Choroid plexus epithelial cell (primary cell): ENCODE data around the gene HSPA12A.
"Not testable (repeated sequence)": the region's sequence is repeated elsewhere in the genome, so short reads cannot be mapped to it uniquely, and the experiment has no call there.

Experiments used
- DNase-seq: peaks from one replicate; pipeline ENCODE4 v3.0.0-alpha.2; 2010; ENCODE audit warnings: low read depth
- H3K4me3 ChIP-seq: 2 replicates; pipeline ENCODE4 v1.5.1; 2011; ENCODE audit warnings: low read depth, mild to moderate bottlenecking, control low read depth, low read length, moderate library complexity
- TF ChIP-seq, protein P1 (sequence below): conservative IDR thresholded peaks from 2 replicates; pipeline ENCODE4 v1.5.1; 2011; ENCODE audit warnings: low read depth, mild to moderate bottlenecking, control low read depth, inconsistent platforms, low read length, moderate library complexity

HSPA12A gene

GRCh38 chr10:116716381-116716780, 26.0 kb downstream of the HSPA12A start:
- DNase-seq, result no peak
- TF ChIP-seq, protein P1, sequence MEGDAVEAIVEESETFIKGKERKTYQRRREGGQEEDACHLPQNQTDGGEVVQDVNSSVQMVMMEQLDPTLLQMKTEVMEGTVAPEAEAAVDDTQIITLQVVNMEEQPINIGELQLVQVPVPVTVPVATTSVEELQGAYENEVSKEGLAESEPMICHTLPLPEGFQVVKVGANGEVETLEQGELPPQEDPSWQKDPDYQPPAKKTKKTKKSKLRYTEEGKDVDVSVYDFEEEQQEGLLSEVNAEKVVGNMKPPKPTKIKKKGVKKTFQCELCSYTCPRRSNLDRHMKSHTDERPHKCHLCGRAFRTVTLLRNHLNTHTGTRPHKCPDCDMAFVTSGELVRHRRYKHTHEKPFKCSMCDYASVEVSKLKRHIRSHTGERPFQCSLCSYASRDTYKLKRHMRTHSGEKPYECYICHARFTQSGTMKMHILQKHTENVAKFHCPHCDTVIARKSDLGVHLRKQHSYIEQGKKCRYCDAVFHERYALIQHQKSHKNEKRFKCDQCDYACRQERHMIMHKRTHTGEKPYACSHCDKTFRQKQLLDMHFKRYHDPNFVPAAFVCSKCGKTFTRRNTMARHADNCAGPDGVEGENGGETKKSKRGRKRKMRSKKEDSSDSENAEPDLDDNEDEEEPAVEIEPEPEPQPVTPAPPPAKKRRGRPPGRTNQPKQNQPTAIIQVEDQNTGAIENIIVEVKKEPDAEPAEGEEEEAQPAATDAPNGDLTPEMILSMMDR, result no peak
- no peak overlapping the region for H3K4me3 ChIP-seq

DNA sequence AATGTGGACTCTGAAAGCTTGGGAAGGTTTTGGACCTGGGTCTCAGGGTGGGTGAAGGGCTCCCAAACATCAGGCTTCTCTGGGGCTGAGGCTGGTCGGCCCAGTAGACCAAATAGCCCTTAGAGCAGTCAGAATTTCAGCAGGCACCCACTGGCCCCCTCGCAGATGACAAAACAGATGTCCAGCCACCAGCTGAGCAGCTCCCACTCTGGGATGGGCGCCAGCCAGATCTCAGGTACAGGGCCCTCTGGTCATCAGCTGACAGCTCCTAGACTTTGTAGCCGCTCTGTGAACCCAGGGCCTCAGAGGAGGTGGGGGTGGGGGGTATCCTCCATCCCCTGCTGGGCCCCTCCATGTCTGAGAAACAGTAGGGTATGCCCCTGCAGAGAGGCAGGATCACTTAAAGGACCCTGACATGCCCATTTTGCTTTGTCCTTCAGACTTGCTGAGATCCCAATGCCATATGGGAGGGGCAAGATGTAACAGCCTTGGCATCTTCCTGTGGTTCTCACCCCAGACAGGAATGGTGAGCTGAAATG, 26.5 kb downstream of the HSPA12A start:
- TF ChIP-seq, protein P1, result no peak
- no peak for DNase-seq
- H3K4me3 ChIP-seq, result no peak overlapping the region

DNA sequence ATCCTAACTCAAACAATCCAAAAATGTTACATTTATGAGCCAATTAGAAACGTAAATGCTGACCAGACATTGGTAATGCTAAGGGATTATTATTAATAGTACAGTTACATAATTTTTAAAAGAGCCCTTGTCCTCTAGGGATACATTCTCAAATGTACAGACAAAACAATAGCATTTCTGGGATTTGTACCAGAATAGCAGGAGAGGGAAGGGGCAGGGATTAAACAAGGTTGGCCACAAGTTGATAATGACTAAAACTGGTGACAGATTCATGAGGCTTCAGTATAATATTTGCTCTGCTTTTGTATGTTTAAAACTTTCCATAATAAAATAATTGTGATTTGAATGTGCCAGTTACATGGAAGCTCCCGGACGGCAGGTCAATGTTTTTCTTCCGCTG, 27.0 kb downstream of the HSPA12A start:
- TF ChIP-seq, protein P1, result no peak
- no peak for DNase-seq
- H3K4me3 ChIP-seq, result no peak overlapping the region

DNA sequence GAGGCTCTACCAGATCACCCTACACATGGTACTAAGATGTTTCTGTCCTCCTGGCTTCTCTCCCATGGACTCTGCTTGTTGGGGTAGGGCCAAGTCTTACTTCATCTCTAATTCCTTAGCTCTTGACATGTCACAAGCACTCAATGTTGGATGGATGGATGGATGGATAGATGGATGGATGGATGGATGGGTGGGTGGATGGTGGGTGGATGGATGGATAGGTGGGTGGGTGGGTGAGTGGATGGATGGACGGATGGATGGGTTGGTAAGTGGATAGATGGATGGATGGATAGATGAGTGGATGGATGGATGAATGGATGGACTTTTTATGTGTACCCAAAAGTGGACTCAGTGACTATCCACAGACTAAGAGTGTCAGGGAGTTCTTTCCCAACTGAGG, 28.5 kb downstream of the HSPA12A start:
- TF ChIP-seq, protein P1, result no peak
- DNase-seq, result no peak
- H3K4me3 ChIP-seq, result no peak overlapping the region

DNA sequence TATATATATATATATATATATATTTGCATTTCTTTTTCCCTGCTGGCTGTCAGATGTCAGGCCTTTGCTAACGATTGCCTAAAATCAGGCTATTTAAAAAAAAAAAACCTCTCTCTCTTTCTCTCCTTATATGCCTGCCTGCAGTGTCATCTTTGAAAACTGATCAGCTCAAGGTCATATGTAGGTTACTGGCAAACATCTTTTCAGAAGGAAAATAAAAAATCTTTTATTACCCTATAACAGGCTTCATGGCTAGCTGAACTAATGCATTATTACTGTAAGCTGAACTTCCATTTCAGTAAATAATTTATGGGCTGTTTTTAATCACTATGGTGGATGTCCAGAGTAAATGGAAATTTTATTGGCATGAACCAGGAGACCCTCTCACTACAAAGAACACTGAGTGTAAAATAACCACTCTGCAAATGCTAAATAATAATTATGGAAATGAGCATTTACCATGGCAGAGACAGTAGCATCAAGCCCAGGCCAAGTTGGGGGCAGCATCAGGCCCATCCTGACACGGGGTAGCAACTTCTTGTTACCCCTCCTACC, 29.3 kb downstream of the HSPA12A start:
- TF ChIP-seq, protein P1, result no peak
- DNase-seq, result no peak
- H3K4me3 ChIP-seq, result no peak overlapping the region

DNA sequence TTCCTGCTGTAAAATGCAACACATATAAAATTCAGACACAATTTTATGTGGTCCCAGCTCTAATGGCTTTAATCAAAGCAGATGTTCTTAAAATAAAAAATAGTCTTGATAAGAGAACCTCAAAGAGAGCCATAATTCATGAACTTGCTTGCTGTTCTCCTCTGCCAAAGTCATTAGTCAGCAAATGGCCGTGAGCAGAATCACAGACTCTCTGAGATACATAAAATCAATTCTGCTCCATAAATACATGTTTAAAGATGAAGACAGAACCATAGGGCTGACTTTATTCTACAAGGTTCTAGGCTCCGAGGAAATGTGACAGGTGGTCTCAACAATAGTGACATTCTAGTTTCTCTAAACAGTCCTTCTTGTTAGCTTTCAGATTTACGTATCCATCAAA, 29.8 kb downstream of the HSPA12A start:
- H3K4me3 ChIP-seq, result no peak overlapping the region
- no peak for DNase-seq
- TF ChIP-seq, protein P1, result no peak

DNA sequence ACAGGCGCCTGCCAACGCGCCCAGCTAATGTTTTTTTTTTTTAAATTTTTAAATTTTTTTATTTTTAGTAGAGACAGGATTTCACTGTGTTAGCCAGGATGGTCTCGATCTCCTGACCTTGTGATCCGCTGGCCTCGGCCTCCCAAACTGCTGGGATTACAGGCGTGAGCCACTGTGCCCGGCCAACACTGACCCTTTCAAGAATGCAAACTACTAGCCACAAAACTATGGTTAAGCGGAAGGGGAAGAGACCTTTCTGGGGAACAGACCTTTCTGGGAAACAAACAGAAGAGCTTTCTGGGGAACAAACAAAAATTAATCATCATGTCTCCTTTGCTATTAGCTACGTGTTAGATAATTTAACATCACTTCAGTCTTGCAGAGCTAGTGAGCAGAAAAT, 30.6 kb downstream of the HSPA12A start:
- H3K4me3 ChIP-seq, DNase-seq: not testable (repeated sequence)
